Measurements from ENCODE around the gene TVP23A. TPM values are rescaled to one million over a fixed set of nuclear protein-coding genes. Genes with fewer than 3 reads are reported as not detected.

The TVP23A gene
- total and polyA plus RNA-seq, 10 of the 15 experiments (the other 5 are each of a cell fraction or from before 2014, with no cell fraction given) = 1.1 to 6.4 (median 2.2) TPM

- TF ChIP-seq, protein P1, sequence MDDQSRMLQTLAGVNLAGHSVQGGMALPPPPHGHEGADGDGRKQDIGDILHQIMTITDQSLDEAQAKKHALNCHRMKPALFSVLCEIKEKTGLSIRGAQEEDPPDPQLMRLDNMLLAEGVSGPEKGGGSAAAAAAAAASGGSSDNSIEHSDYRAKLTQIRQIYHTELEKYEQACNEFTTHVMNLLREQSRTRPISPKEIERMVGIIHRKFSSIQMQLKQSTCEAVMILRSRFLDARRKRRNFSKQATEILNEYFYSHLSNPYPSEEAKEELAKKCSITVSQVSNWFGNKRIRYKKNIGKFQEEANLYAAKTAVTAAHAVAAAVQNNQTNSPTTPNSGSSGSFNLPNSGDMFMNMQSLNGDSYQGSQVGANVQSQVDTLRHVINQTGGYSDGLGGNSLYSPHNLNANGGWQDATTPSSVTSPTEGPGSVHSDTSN (IDR thresholded peaks at IDR 0.05; ENCODE audit: insufficient replicate concordance, low read depth, low read length) = no peak
- TF ChIP-seq CHD4 (IDR thresholded peaks at IDR 0.05) (no peak), EED (IDR thresholded peaks at IDR 0.05; ENCODE audit: low read depth) (peak; percentile 84), ATF3 (IDR thresholded peaks at IDR 0.05; ENCODE audit: borderline replicate concordance, extremely low read depth, low read depth, low read length) (no peak), IKZF2 (IDR thresholded peaks at IDR 0.05) (peak; percentile 96 to 97), FOXM1 (IDR thresholded peaks at IDR 0.05; ENCODE audit: low read depth, low read length) (peak; percentile 95; the same call in 1 of the 2 replicates), RBBP5 (conservative IDR thresholded peaks at IDR 0.05) (no peak), IRF5 (IDR thresholded peaks at IDR 0.05; ENCODE audit: borderline replicate concordance) (peak; percentile 24; the same call in 1 of the 2 replicates), JUND (IDR thresholded peaks at IDR 0.05; ENCODE audit: low read depth, low read length) (no peak), LARP7 (IDR thresholded peaks at IDR 0.05) (no peak), SMAD1 (IDR thresholded peaks at IDR 0.05; ENCODE audit: low read depth, partially characterized antibody) (peak; percentile 88), MTA3 (IDR thresholded peaks at IDR 0.05; ENCODE audit: borderline replicate concordance, low read length) (peak; percentile 94), HDGF (IDR thresholded peaks at IDR 0.05) (no peak), POU2F2 (IDR thresholded peaks at IDR 0.05; ENCODE audit: borderline replicate concordance, low read depth, low read length) (peak; percentile 69; the same call in 1 of the 3 replicates), FOXK2 (IDR thresholded peaks at IDR 0.05) (0 out of 2 replicates have a peak, but pooled peaks have one; percentile 10), PAX8 (IDR thresholded peaks at IDR 0.05) (no peak), ZNF217 (IDR thresholded peaks at IDR 0.05) (peak; percentile 79; the same call in 1 of the 2 replicates), RFX5 (IDR thresholded peaks at IDR 0.05; ENCODE audit: low read depth, low read length) (no peak), ASH2L (IDR thresholded peaks at IDR 0.05; ENCODE audit: borderline replicate concordance, low read depth) (no peak), KAT2A (conservative IDR thresholded peaks at IDR 0.05; ENCODE audit: control insufficient read depth, low read depth, low read length) (no peak), HSF1 (IDR thresholded peaks at IDR 0.05; ENCODE audit: low read depth, low read length) (no peak), BACH1 (IDR thresholded peaks at IDR 0.05; ENCODE audit: borderline replicate concordance) (peak; percentile 40; the same call in 1 of the 2 replicates), ATF7 (IDR thresholded peaks at IDR 0.05; ENCODE audit: low read depth) (peak; percentile 81), IKZF1 (conservative IDR thresholded peaks at IDR 0.05) (peak; percentile 90), MYB (IDR thresholded peaks at IDR 0.05; ENCODE audit: borderline replicate concordance, low read depth, low read length) (peak; percentile 61), ZBTB33 (IDR thresholded peaks at IDR 0.05) (no peak), ZNF207 (IDR thresholded peaks at IDR 0.05; ENCODE audit: borderline replicate concordance) (no peak), KLF5 (IDR thresholded peaks at IDR 0.05; ENCODE audit: partially characterized antibody) (no peak)
Measured at GRCh38 chr16:10776280-10776679, 42.3 kb downstream of the TVP23A start (continued).
